GM06990 (cell line): Measurements from ENCODE around the gene REG1A.

ENCODE experiments used
- DNase-seq: peaks from one replicate; pipeline ENCODE4 v3.0.0-alpha.2; 2011; ENCODE audit not compliant: insufficient read length; ENCODE audit errors: extremely low read depth
- H3K27me3 ChIP-seq: replicated peaks from 2 replicates; pipeline ENCODE4 v1.6.0; 2011; ENCODE audit warnings: low read length; ENCODE audit not compliant: control insufficient read depth, insufficient read depth
- H3K36me3 ChIP-seq: 2 replicates; pipeline ENCODE4 v1.5.1; 2011; ENCODE audit warnings: low read length; ENCODE audit not compliant: control insufficient read depth, insufficient read depth
- H3K4me3 ChIP-seq: replicated peaks from 2 replicates; pipeline ENCODE4 v1.5.1; 2011; ENCODE audit warnings: low read depth, mild to moderate bottlenecking, control low read depth, low read length
- TF ChIP-seq, protein P1 (sequence below): IDR thresholded peaks from 2 replicates; pipeline ENCODE4 v1.5.1; 2011; ENCODE audit warnings: low read length, control low read depth, mild to moderate bottlenecking, inconsistent platforms; ENCODE audit not compliant: insufficient read depth, poor library complexity, severe bottlenecking

Gene REG1A, protein sequence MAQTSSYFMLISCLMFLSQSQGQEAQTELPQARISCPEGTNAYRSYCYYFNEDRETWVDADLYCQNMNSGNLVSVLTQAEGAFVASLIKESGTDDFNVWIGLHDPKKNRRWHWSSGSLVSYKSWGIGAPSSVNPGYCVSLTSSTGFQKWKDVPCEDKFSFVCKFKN

DNA sequence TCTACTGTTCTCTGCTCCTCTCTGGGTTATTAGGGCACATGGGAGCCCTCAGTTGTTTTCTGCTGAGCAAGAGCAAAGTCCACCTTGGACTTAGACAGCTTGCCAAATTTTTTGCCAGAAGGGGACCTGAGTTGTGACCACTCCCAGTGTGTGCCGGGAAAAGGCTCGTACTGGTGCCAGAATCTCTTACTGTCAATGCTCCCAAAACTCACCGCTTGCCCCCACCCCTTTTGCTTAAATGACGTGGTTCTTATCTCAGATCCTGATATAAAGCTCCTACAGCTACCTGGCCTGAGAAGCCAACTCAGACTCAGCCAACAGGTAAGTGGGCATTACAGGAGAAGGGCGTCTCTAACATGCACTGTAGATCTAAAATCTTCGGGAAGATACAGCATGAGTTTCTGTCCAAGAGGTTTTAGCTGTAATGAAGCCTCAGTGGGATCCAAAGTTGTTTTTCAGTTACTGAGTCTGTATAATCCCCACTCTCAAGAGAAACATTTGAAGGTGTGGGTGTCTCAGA is at the start of gene REG1A:
REG1A (plus strand) TSS at position 295 of the 520 bp plus-strand sequence. CDS start 374 bp downstream, outside the sequence.
- no peak for DNase-seq
- Histone ChIP-seq H3K4me3 (no peak within 1 kb of the TSS), H3K36me3 (no peaks in the 10 kb centered on the region), H3K27me3 (no peaks in the 10 kb centered on the region)
- TF ChIP-seq, protein P1, sequence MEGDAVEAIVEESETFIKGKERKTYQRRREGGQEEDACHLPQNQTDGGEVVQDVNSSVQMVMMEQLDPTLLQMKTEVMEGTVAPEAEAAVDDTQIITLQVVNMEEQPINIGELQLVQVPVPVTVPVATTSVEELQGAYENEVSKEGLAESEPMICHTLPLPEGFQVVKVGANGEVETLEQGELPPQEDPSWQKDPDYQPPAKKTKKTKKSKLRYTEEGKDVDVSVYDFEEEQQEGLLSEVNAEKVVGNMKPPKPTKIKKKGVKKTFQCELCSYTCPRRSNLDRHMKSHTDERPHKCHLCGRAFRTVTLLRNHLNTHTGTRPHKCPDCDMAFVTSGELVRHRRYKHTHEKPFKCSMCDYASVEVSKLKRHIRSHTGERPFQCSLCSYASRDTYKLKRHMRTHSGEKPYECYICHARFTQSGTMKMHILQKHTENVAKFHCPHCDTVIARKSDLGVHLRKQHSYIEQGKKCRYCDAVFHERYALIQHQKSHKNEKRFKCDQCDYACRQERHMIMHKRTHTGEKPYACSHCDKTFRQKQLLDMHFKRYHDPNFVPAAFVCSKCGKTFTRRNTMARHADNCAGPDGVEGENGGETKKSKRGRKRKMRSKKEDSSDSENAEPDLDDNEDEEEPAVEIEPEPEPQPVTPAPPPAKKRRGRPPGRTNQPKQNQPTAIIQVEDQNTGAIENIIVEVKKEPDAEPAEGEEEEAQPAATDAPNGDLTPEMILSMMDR, result no peak

DNA sequence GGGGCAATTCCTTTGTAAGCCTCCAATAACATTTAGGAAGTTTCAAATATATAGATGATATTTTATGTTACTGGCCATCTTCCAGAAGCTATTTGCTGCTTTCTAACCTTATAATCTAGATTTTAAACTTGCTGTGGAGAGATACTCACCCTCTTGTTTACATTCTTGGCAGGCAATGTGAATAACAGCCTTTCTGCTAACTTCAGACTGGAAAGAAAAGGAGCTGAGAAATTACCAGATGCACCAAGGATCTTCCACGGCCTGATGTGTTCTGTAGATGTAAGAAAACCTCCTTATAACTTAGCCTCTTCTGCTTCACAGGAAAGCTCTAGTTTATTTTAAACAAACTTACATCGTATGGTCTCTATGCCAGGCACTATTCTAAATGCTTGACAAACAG is 49.2 kb upstream of the REG1A start:
- DNase-seq, result no peak
- TF ChIP-seq, protein P1, result no peak
- Histone ChIP-seq H3K36me3 (no peaks in the 10 kb centered on the region), H3K4me3 (no peak overlapping the region), H3K27me3 (no peaks in the 10 kb centered on the region)

DNA sequence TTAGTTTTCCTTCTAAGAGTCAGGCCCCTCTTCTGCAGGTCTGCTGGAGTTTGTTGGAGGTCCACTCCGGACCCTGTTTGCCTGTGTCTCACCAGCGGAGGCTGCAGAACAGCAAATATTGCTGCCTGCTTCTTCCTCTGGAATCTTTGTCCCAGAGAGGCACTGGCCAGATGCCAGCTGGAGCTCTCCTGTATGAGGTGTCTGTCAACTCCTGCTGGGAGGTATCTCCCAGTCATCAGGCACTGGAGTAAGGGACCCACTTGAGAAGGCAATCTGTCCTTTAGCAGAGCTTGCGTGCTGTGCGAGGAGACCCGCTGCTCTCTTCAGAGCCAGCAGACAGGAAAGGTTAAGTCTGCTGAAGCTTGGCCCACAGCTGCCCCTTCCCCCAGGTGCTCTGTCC is 37.3 kb upstream of the REG1A start:
- H3K4me3 ChIP-seq, result no peak overlapping the region
- DNase-seq, result no peak
- TF ChIP-seq, protein P1, result no peak
- H3K36me3 ChIP-seq, result no peaks in the 10 kb centered on the region
- H3K27me3 ChIP-seq, result no peaks in the 10 kb centered on the region

DNA sequence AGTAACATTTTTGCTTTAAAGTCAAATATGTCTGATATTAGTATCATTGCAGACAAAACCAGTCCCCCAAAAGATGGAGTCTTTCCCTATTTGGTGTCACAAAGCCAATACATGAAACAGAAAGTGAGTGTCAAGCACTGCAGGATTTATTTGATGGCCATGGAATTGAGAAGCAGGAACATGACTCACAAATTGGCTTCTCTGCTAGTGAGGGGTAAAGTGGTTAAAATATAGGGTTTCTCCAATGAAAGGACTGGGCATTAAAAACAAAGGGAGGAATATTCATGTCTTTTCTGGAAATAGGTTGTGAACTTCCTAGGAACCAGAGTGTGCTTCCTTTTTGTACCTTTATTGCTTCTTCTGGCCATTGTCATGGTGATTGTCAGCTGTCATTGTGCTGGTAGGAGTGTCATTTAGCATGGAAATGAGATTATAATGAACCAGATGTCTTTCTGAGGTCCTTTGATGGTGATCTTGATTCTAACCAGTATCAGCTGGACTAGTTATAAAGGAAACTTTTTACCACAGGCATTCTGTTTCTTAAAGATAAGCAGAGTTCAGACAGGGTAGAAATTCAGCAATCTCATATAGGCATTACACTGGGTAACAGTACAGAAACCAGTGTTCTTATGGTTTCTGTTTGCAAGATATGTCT is 36.6 kb upstream of the REG1A start:
- Histone ChIP-seq H3K27me3 (no peaks in the 10 kb centered on the region), H3K36me3 (no peaks in the 10 kb centered on the region), H3K4me3 (no peak overlapping the region)
- TF ChIP-seq, protein P1, result no peak
- DNase-seq, result no peak

DNA sequence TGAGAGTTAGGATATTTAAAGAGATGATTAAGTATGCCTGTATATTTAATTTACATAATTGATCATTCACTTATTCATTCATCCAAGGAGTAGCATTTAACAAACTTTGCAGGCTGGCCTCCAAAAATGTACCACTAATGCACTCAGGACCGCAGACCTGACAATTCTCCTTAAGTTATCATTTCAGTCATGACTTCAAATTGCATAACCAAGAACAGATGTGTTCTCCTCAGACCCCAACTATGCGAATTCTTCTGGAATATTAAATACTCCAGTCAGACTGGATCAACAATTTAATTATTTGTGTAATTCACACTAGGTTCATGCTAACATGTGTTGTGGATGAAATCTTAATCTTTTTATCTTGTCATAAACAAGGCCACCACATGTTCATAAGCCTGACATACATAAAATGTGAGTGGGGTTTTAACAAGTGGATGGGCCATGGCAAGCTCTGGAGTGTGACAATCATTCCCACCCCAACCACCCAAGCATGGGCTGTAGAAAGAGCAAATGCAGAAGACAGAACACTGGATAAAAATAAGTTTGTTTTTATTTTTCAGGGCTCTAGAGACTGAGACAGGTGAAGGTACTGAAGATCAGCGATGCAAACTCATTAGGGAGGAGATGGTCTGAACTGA is 35.7 kb upstream of the REG1A start:
- Histone ChIP-seq H3K36me3 (no peaks in the 10 kb centered on the region), H3K27me3 (no peaks in the 10 kb centered on the region), H3K4me3 (no peak overlapping the region)
- no peak for DNase-seq
- TF ChIP-seq, protein P1, result no peak
